Measurements from ENCODE around the gene GMDS.

Gene GMDS

DNA sequence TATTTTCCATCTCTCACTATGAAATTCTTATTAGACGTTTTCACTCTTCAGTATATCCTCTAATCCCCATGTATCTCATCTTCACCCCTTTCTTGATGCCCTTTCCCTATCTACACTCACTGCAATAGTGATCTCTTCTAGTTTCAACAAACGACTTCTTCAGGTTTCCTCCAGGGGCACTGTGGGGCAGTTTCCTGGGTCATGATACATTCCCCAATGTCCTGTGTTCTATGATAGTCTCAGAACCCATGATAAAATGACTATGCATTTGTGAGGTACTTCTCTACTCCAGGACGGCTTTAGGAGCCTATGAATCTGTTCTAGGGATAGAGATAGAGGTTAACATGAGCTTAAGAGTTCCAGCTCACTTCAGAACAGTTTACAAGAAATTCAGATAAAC, 452.4 kb downstream of the GMDS start:
- peak in 1 of 5 donors; percentile 6 for DNase-seq

GRCh38 chr6:1790684-1791083, 454.7 kb downstream of the GMDS start:
- DNase-seq = no peak

DNA sequence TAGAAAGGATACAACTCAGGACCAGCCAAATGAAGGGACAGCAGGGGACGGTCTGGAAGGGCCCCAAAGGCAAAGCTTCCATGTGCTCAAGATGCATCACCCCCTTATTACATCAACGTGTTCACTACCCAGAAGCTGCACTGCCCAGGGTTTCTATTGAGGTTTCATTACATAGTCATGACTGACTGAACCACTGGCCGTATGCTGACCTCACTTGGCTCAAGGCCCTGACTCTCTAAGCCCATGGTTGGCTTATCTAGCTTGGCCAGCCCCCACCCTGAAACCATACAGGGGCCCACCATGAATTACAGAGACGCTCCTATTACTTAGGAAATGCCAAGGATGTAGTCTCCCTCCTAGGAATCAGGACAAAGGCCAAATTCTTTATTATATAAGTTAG, 456.3 kb downstream of the GMDS start:
- DNase-seq = no peak

DNA sequence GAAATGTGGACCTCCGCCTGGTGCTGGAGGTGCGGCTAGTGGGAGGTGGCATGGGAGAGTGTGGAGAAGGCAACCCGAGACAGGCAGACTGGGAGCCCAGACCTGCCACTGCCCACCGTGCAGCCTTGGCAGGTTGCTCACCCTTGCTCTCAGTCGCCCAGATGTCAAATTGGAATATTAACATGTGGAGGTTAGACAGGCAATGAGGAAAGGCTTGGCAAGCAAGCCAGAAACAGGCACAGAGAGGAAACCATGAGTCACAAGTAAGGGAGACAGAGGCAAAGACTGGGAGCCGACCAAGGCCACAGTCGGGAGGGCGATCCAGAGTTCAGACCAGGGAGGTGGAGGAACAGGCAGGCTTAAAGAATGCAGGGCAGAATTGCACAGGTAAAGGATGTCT, 457.5 kb downstream of the GMDS start:
- no peak for DNase-seq

GRCh38 chr6:1786455-1787453, 458.7 kb downstream of the GMDS start:
- peak in 1 of 5 donors; percentile 63 for DNase-seq

GRCh38 chr6:1784422-1784884, 461.0 kb downstream of the GMDS start:
- DNase-seq = no peak

DNA sequence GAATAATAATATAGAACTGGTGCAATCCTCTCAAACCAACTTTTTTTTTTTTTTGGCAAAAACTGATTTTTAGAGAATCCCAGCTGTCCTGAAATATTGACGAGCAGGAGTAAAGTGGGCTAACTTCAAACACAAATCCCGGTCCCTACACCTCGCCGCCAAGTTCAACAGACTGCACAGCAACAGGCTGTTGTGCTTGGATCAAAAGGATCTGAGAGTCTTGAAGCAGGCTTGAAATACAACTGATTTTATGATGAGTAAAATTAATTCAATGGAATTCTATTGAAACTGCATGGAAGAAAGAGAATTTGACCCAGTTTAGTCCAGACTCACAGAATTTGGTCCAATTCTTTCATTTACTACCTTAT, 463.6 kb downstream of the GMDS start:
- no peak for DNase-seq

DNA sequence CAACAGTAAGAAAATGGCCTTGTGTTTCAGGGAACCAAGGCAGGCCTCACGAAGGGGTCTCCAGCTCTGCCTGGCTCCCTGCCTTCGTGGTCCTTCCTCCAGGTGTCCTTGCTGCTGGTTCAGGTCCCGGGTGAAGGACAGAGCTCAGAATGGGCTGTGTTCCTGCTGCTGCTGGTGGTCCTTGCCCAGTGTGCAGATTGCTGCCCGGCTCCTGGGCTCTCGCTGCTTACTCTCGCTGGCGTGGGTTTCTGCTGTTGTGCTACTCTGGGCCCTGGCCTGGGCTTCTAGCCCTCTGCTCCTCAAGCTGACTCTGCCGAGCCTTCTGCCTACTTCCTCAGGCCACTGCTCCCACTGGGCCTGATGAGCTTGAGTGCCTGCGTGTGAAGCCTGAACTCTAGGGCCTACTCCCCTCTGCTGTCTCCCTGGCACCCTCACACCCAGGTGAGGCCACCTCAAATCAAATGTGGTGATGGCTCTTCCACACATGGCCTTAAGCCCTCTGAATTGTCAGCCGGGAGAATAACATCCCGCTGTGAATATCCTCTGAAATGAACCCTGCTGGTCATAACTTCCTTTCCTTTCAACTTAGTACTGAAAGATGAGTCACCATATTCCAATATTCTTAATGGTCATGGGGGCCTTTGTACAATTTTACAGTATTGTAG, 464.1 kb downstream of the GMDS start:
- no peak for DNase-seq

GRCh38 chr6:1780251-1780867, 465.0 kb downstream of the GMDS start:
- DNase-seq = no peak

DNA sequence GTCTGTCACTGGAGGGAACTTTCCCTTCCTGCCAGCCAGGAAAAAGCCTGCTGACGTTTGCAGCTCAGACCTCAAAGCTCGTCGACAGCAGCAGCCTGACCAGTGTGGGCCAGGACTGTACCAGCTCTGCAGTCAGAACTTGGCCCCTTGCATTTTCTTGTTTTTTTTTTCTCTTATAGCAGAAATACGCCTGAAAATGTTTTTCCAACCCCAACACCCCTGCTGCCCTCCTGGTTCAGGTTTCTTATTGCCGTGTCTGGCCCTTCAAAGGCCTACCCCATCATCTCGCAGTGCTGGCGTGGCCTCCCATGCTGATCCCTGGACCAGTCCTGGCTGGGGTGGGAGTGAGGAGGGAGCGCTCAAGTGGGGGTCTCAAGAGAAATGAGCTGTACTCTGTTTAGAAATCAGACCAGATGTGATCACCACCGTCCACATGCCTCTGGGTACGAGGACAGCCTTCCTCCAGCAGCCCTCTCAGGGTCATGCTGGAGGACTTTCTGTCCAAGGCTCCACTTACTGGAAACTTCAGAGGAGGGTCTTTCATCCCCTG, 466.6 kb downstream of the GMDS start:
- DNase-seq = no peak

GRCh38 chr6:1777921-1778685, 467.3 kb downstream of the GMDS start:
- DNase-seq = no peak

GRCh38 chr6:1775441-1775840, 470.0 kb downstream of the GMDS start:
- no peak for DNase-seq

DNA sequence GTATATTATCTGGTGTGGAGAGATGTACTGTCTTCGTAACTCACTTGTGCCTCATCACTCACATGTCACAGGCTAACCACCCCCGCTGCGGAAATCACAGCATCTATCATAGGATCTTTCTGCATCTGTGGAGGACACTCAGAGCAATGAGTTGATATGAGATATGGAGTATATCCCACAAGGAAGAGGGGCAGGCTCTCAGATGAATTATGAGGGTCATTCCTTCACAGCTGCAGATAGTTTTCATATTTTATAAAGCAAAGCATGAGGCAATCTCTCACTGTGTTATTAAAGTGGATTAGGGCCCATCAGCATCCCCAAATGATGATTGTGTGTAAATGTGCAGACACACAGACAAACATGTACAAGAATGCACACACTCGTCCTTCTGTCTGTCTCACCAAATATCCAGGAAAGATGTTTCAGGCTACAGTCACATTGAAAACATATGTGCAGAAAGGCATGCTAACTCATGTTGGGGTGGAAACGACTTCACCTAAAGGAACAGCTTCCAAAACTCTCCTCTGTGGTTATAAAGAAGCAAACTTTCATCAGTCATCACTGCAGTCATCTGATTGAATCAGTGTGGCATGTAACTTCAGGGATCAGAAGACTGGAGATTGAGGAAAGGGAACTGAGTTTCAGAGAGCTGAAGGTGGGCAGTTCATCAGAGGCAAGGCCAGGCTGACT, 471.0 kb downstream of the GMDS start:
- DNase-seq = no peak

DNA sequence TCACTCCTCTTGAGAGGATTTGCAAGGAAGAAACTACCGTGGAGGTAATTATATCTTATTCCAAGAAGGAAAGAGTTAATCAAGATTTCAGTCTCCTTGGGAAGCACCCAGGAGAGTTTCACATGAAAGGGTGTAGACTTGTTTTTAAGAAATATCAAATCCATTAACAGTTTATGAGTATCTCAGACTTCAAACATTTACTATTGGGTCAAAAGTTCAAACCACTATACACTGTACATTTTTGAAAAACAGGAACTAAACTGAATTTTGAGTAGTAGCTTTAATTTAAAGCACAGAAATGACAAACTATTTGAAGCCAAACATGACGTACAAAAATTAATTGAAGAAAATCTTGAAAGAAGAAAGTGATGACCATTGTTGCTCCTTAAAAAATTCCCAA, 471.7 kb downstream of the GMDS start:
- no peak for DNase-seq

- DNase-seq = peak in 1 of 5 donors; percentile 35
Observed at GRCh38 chr6:1770968-1771723, 474.3 kb downstream of the GMDS start.

DNA sequence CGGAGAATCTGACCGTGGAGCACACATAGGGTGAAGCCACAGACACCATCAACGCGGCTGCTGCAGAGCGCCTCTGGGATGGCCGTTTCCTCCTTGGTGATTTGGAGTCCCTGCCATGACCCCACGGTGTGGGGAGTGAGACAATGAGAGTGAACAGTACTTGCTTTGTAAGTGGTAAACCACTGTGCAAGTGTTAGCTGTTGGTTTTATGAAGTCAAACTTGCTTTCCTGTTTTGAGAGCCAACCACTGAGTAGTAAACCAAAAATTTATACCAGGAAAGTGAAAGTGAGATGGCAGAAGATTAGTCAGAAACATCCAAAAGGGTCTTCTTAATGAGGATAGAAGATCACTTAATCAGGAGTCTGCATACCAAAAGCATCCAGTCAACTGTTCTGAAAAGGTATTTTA, 475.0 kb downstream of the GMDS start:
- DNase-seq = peak in 1 of 5 donors; percentile 37

GRCh38 chr6:1767481-1768246, 477.7 kb downstream of the GMDS start:
- DNase-seq = no peak

DNA sequence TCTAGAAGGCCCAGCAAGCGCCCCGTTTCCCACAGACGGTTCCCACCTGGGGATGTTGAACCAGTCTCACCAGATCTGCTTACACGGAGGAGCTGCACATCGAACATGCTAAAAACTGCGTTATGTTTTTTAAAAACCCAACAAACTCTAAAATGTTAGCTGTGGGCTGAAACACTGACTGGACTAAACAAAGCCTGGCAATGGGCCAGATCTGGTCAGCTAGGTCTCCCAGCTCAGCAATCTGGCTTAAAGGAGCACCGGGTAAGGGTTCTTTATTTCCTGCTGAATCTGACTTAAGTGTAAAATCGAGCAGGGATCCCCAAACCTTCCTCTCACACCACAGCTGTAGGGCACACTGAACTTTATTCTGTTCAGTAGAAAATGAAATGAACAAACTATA, 478.8 kb downstream of the GMDS start:
- no peak for DNase-seq

DNA sequence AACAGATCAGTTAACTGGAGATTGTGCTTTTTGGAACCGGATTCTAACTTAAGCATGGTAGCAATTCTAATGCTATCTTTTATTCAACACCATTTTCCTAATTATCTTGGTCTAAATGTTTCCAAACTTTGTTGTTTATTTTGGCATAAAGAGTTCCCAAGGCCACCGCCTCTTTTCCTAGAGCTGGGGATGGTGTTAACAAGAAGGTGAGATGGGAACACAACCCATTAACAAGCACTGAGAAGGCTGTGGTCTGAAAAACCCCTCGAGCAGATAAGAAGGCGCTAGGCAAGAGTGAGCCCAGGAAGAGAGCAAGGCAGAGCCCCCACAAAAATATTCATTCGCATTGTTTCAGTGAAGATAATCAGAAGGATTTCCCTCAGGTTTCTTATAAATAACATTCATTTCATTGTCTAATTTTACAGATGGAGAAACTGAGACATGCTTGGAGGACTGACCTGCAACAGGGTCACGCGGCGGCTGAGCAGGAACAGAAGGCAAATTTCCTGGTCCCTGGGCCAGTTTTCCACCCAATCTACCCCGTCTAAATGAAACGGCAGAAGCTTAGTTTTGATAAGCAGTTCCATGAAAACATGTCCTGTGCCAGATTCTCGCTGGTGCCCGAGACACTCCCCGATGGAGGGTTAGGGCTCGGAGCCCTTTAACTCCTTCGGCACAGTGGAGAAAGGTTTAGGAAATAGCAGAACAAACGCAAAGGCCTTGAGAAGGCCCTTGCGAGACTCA, 480.1 kb downstream of the GMDS start:
- DNase-seq = no peak
